ENCODE data around the gene GPR183.

DNA sequence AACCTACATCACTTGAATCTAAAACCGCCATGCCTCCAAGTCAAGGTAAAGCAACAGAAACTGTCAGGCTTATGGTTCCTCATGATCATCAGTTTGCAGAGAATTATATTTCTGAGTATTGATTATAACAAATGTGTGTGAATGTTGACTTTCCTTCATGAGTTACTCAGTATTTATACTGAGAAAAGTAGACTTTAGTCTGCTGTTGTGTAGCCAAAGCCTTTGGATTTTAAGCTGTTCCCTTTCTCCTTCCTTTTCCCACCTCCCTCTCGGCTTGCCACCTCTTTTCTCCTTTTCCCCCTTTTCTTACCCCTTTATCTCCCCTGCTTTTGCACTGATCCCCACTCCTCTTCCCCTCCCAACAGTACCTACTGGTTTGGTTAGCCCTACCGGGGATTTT lies 28.4 kb downstream of the GPR183 start:
- TF ChIP-seq CTCF (IDR thresholded peaks at IDR 0.05) (no peak), POLR2A (IDR thresholded peaks at IDR 0.05) (no peak)
